H7 (cell line): Measurements from ENCODE around the gene BLOC1S6. TPM values are rescaled to one million over a fixed set of nuclear protein-coding genes. Genes with fewer than 3 reads are reported as not detected.
A peak's percentile ranks its signal among the peaks of the same experiment; 100 is the strongest.

Source experiments
- DNase-seq: peaks from one replicate; pipeline ENCODE4 v3.0.0; 2012
- H3K27me3 ChIP-seq: 2 replicates; pipeline ENCODE4 v1.6.0; 2011; ENCODE audit warnings: mild to moderate bottlenecking, low read length; ENCODE audit not compliant: control insufficient read depth, insufficient read depth
- H3K36me3 ChIP-seq: replicated peaks from 2 replicates; pipeline ENCODE4 v1.5.1; 2011; ENCODE audit warnings: low read length; ENCODE audit not compliant: control insufficient read depth, insufficient read depth
- H3K4me3 ChIP-seq: 2 replicates; pipeline ENCODE4 v1.5.1; 2011; ENCODE audit warnings: low read depth, mild to moderate bottlenecking, control low read depth, low read length, moderate library complexity; ENCODE audit not compliant: insufficient read depth
- total RNA-seq: library from RNA; depleted of rRNA; stranded (reverse); fragments of >200 nt; shearing (Covaris generic); gene quantifications from 2 replicates; pipeline ENCODE4 v1.2.3, GENCODE V29; 2014

Gene BLOC1S6
- total RNA-seq, 1 experiment from 2014 or later, result 40.1 TPM

DNA sequence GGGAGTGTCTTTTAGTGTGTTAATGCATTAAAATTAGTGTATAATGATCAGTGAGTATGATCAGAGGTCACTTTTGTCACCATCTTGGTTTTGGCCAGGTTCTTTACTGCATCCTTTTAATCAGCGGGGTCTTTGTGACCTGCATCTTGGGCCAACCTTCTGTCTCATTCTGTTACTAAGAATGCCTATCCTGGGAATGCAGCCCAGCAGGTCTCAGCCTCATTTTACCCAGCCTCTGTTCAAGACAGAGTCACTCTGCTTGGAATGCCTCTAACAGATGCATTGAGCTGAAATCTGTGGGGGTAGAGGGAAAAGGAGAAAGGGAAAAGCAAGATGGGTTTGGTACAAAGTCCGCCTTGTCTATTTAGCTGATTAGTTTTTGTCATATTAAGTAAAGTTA is 5.3 kb upstream of the BLOC1S6 start:
- Histone ChIP-seq H3K4me3 (no peak overlapping the region), H3K27me3 (no peaks in the 10 kb centered on the region), H3K36me3 (no peaks in the 10 kb centered on the region)
- no peak for DNase-seq

DNA sequence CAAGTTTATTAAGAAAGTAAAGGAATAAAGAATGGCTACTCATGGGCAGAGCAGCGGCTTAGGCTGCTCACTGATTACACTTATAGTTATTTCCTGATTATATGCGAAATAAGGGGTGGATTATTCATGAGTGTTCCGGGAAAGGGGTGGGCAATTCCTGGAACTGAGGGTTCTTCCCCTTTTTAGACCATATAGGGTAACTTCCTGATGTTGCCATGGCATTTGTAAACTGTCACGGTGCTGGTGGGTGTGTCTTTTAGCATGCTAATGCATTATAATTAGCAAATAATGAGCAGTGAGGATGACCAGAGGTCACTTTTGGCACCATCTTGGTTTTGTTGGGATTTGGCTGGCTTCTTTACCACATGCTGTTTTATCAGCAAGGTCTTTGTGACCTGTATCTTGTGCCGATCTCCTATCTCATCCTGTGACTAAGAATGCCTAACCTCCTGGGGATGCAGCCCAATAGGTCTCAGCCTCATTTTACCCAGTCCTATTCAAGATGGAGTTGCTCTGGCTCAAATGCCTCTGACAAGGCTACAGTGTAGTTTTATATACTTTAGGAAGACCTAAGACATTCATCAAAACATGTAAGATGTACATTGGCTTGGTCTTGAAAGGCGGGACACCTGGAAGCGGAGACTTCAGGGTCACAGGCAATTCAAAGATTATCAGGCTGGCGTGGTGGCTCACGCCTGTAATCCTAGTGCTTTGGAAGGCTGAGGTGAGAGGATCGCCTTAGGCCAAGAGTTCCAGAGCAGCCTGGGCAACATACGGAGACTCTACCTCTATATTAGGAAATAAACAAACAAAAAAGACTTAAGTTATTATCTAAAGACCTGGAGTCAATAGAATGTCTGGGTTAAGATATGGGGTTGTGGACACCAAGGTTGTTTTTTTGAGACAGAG is 3.2 kb upstream of the BLOC1S6 start:
- Histone ChIP-seq H3K36me3 (no peaks in the 10 kb centered on the region), H3K27me3 (no peaks in the 10 kb centered on the region), H3K4me3 (no peak overlapping the region)
- no peak for DNase-seq

DNA sequence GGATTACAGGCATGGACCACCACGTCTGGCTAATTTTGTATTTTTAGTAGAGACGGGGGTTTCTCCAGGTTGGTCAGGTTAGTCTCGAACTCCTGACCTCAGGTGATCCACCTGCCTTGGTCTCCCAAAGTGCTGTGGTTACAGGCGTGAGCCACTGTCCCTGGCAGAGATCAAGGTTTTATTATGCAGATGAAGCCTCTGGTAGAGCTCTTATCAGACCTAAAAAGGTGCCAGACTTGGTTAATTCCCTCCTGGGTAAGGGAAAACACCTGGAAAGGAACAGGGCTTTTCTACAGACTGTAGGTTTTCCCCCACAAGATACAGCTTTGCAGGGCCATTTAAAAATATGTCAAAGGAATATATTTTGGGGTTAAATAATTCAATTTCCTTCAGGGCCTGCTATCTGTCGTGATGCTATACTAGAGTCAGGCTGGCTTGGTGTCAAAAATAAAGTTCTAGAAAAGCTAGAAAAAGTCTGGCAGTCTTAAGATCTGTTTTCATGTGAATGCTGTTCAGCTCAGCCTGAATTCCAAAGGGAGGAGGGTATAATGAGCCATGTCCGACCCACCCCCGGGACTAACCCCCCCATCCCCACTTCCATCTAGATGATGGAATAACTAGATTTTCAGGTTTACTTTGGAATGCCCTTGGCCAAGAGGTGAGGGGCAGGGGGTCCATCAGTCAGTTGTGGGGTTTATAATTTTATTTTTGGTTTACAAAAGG is 1.9 kb upstream of the BLOC1S6 start:
- Histone ChIP-seq H3K27me3 (no peaks in the 10 kb centered on the region), H3K4me3 (no peak overlapping the region), H3K36me3 (no peaks in the 10 kb centered on the region)
- no peak for DNase-seq

- DNase-seq, result no peak
- Histone ChIP-seq H3K4me3 (peak overlapping the region; percentile 79), H3K36me3 (no peaks in the 10 kb centered on the region), H3K27me3 (no peaks in the 10 kb centered on the region)
These were observed 1.1 kb upstream of the BLOC1S6 start for GRCh38 chr15:45586125-45586524.

GRCh38 chr15:45586601-45587094 is 531 bp upstream of the BLOC1S6 start:
- no peak for DNase-seq

GRCh38 chr15:45587863-45588170 is 638 bp downstream of the BLOC1S6 start:
- no peaks in the 10 kb centered on the region for H3K27me3 ChIP-seq
- H3K4me3 ChIP-seq, result peak overlapping the region; percentile 79
- no peaks in the 10 kb centered on the region for H3K36me3 ChIP-seq
- no peak for DNase-seq

More at GRCh38 chr15:45586601-45587094, 531 bp upstream of the BLOC1S6 start:
- peak overlapping the region; percentile 79 for H3K4me3 ChIP-seq
- H3K27me3 ChIP-seq, result no peaks in the 10 kb centered on the region
- H3K36me3 ChIP-seq, result no peaks in the 10 kb centered on the region

GRCh38 chr15:45588219-45588875 is 1.2 kb downstream of the BLOC1S6 start:
- H3K36me3 ChIP-seq, result no peaks in the 10 kb centered on the region
- DNase-seq, result no peak
- H3K27me3 ChIP-seq, result no peaks in the 10 kb centered on the region
- H3K4me3 ChIP-seq, result peak overlapping the region; percentile 79

- H3K27me3 ChIP-seq, result no peaks in the 10 kb centered on the region
- H3K36me3 ChIP-seq, result no peaks in the 10 kb centered on the region
- H3K4me3 ChIP-seq, result no peak overlapping the region
- DNase-seq, result no peak
These were observed 2.1 kb downstream of the BLOC1S6 start for GRCh38 chr15:45589256-45589655.

DNA sequence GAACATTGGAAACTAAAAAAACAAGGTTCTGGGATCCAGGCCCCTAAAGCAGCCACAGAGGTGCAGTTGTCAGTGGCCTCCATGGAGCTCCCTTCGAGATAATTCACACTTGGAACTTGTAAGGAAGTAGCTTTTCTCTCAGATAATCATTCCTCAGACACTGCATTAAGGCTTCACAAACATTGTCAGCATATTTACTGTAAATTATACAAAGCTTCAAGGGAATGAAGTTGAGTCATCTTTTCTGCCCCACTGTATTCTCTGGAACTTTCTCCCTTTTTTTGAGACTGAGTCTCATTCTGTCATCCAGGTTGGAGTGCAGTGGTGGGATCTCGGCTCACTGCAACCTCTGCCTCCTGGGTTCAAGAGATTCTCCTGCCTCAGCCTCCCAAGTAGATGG is 7.1 kb downstream of the BLOC1S6 start:
- no peak for DNase-seq
- Histone ChIP-seq H3K4me3 (no peak overlapping the region), H3K36me3 (no peaks in the 10 kb centered on the region; the same call in 1 of the 2 replicates), H3K27me3 (no peaks in the 10 kb centered on the region)

DNA sequence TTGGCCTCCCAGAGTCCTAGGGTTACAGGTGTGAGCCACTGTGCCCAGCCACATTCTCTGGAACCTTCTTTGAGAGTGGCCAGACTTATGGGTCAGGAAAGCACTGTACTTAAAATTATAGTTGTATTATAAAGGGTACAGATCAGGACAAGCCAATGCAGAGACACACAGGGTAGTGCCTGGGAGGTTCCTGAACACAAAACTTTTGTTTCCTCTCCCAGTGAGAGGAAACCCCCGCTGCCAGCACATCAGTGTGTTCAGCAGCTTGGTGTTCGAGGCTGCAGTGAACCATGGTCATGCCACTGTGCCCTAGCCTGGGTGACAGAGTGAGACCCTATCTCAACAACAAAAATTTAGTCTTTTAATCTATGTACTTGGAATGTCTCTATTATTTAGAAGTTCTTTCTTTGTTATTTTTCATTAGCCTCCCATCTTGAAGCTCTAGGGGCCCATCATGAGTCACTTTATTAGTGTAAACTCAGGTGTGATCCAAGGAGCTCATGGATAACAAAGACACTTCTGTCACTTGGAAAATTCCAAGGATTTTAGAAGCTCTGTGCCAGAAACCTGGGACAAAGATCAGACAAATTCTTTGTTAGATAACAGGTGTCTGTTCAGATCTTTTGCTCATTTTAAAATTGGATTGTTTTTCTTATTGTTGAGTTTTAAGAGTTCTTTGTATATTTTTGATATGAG is 7.8 kb downstream of the BLOC1S6 start:
- no peak for DNase-seq
- Histone ChIP-seq H3K4me3 (no peak overlapping the region), H3K36me3 (no peaks in the 10 kb centered on the region; the same call in 1 of the 2 replicates), H3K27me3 (no peaks in the 10 kb centered on the region)

- no peak for DNase-seq
- no peak overlapping the region for H3K4me3 ChIP-seq
- no peaks in the 10 kb centered on the region for H3K27me3 ChIP-seq
- H3K36me3 ChIP-seq, result peaks cover 3% of the 10 kb centered on the region
These were observed 16.7 kb downstream of the BLOC1S6 start for GRCh38 chr15:45603881-45604280.

- no peak for DNase-seq
- peaks cover 3% of the 10 kb centered on the region for H3K36me3 ChIP-seq
These were observed 17.1 kb downstream of the BLOC1S6 start for GRCh38 chr15:45604326-45604725.

GRCh38 chr15:45606413-45606812 is 19.2 kb downstream of the BLOC1S6 start:
- no peak for DNase-seq
- H3K4me3 ChIP-seq, result no peak overlapping the region
- no peaks in the 10 kb centered on the region for H3K27me3 ChIP-seq
- H3K36me3 ChIP-seq, result peaks cover 3% of the 10 kb centered on the region

More at GRCh38 chr15:45604326-45604725, 17.1 kb downstream of the BLOC1S6 start:
- no peaks in the 10 kb centered on the region for H3K27me3 ChIP-seq
- H3K4me3 ChIP-seq, result no peak overlapping the region

- no peak for DNase-seq
These were observed 19.7 kb downstream of the BLOC1S6 start for GRCh38 chr15:45606841-45607240.

More at GRCh38 chr15:45606841-45607240, 19.7 kb downstream of the BLOC1S6 start:
- Histone ChIP-seq H3K4me3 (no peak overlapping the region), H3K36me3 (peaks cover 3% of the 10 kb centered on the region), H3K27me3 (no peaks in the 10 kb centered on the region)
